ENCODE measurements around the gene AEBP2. TPM values are rescaled to one million over a fixed set of nuclear protein-coding genes. Genes with fewer than 3 reads are reported as not detected.

AEBP2 gene
- total and polyA plus RNA-seq, 8 donors: 28.2 to 58.6 (median 54.2) TPM

DNA sequence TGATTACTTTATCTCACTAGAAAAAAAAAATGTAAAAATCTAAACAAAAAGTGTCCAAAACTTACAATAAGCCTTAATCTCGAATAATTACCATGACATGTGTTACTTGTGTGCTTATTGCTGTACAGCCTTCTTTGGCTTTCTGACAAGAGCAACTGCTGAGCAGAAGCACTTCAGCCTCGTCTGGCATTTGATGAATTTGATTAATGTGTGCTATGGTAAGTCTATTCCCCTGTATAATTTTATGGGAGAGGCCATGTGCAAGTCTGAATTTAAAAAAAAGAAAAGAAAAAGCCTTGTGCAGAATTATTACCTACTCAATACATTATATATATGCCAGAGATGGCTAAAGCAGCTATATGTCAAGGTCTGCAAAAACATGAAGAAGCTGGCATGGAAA, 113.9 kb downstream of the AEBP2 start:
- H3K9me3 ChIP-seq: no peaks in the 10 kb centered on the region
- no peaks in the 10 kb centered on the region for H3K4me1 ChIP-seq
- H3K27me3 ChIP-seq: no peaks in the 10 kb centered on the region
- no peaks in the 10 kb centered on the region for H3K36me3 ChIP-seq
- no peak overlapping the region for H3K27ac ChIP-seq
- TF ChIP-seq, protein P1, sequence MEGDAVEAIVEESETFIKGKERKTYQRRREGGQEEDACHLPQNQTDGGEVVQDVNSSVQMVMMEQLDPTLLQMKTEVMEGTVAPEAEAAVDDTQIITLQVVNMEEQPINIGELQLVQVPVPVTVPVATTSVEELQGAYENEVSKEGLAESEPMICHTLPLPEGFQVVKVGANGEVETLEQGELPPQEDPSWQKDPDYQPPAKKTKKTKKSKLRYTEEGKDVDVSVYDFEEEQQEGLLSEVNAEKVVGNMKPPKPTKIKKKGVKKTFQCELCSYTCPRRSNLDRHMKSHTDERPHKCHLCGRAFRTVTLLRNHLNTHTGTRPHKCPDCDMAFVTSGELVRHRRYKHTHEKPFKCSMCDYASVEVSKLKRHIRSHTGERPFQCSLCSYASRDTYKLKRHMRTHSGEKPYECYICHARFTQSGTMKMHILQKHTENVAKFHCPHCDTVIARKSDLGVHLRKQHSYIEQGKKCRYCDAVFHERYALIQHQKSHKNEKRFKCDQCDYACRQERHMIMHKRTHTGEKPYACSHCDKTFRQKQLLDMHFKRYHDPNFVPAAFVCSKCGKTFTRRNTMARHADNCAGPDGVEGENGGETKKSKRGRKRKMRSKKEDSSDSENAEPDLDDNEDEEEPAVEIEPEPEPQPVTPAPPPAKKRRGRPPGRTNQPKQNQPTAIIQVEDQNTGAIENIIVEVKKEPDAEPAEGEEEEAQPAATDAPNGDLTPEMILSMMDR (IDR thresholded peaks at IDR 0.05): no peak
- peak; percentile 31 for ATAC-seq
- no peak overlapping the region for H3K4me3 ChIP-seq
- DNase-seq: no peak
- intact Hi-C loops (cut with DNase I): no loop called here

GRCh38 chr12:19561411-19561961, 122.2 kb downstream of the AEBP2 start:
- intact Hi-C loops (cut with DNase I): no loop called here
- no peaks in the 10 kb centered on the region for H3K4me1 ChIP-seq
- H3K4me3 ChIP-seq: no peak overlapping the region
- TF ChIP-seq, protein P1 (IDR thresholded peaks at IDR 0.05): no peak
- H3K9me3 ChIP-seq: no peaks in the 10 kb centered on the region
- ATAC-seq (no peak), DNase-seq (no peak)
- H3K27ac ChIP-seq: no peak overlapping the region
- H3K27me3 ChIP-seq: no peaks in the 10 kb centered on the region
- H3K36me3 ChIP-seq: no peaks in the 10 kb centered on the region

Measured in left lung (tissue), 10 donors.